GM23338 (cell line): ENCODE measurements around the gene OSBPL6. TPM values are rescaled to one million over a fixed set of nuclear protein-coding genes. Genes with fewer than 3 reads are reported as not detected.

Experiments used
- ATAC-seq: fragments of 200-7000 bp; cut with Tn5 transposase; 3 replicates; pipeline ENCODE4 v1.9.1; 2020
- DNase-seq: peaks from one replicate; pipeline ENCODE4 v3.0.0-alpha.2; 2015; ENCODE audit warnings: low spot score
- H2AFZ ChIP-seq: fragments of 200-600 bp; sonication (generic); 2 replicates; pipeline ENCODE4 v1.8.0; 2016; ENCODE audit warnings: antibody characterized with exemption, mild to moderate bottlenecking, moderate library complexity
- H3F3A ChIP-seq: fragments of 200-600 bp; sonication (generic); replicated peaks from 2 replicates; pipeline ENCODE4 v1.8.0; 2017; ENCODE audit warnings: antibody characterized with exemption, mixed run types, low read depth
- H3K27ac ChIP-seq: fragments of 200-600 bp; sonication (generic); 2 replicates; pipeline ENCODE4 v1.6.1; 2016; ENCODE audit warnings: low read depth
- H3K27me3 ChIP-seq: fragments of 200-600 bp; sonication (generic); 2 replicates; pipeline ENCODE4 v1.8.0; 2016; ENCODE audit warnings: mild to moderate bottlenecking, mixed run types, moderate library complexity; ENCODE audit not compliant: insufficient read depth
- H3K36me3 ChIP-seq: fragments of 200-600 bp; sonication (generic); 2 replicates; pipeline ENCODE4 v1.8.0; 2016; ENCODE audit warnings: mild to moderate bottlenecking; ENCODE audit not compliant: insufficient read depth
- H3K4me1 ChIP-seq: fragments of 200-600 bp; sonication (generic); 2 replicates; pipeline ENCODE4 v1.8.0; 2016; ENCODE audit warnings: mild to moderate bottlenecking, moderate library complexity; ENCODE audit not compliant: insufficient read depth
- H3K4me2 ChIP-seq: fragments of 200-600 bp; sonication (generic); 2 replicates; pipeline ENCODE4 v1.7.1; 2017; ENCODE audit warnings: mixed run types
- H3K4me3 ChIP-seq: fragments of 200-600 bp; sonication (generic); 2 replicates; pipeline ENCODE4 v1.6.1; 2016; ENCODE audit warnings: mixed run types
- H3K79me2 ChIP-seq: fragments of 200-600 bp; sonication (generic); replicated peaks from 2 replicates; pipeline ENCODE4 v1.8.0; 2017; ENCODE audit warnings: mild to moderate bottlenecking; ENCODE audit not compliant: insufficient read depth
- H3K9me2 ChIP-seq: fragments of 200-600 bp; sonication (generic); 2 replicates; pipeline ENCODE4 v1.8.0; 2017; ENCODE audit not compliant: insufficient read depth
- H4K20me1 ChIP-seq: fragments of 200-600 bp; sonication (generic); replicated peaks from 2 replicates; pipeline ENCODE4 v1.8.0; 2017; ENCODE audit warnings: mild to moderate bottlenecking; ENCODE audit not compliant: insufficient read depth
- H3K27ac Mint-ChIP-seq: 2 replicates; pipeline ENCODE4 v1.8.0; 2020; ENCODE audit warnings: inconsistent platforms, mild to moderate bottlenecking, moderate library complexity, mixed read lengths
- H3K27me3 Mint-ChIP-seq: 3 replicates; pipeline ENCODE4 v1.8.0; 2022; ENCODE audit warnings: low read depth, mild to moderate bottlenecking, moderate library complexity, mixed read lengths, inconsistent platforms; ENCODE audit not compliant: insufficient read depth, poor library complexity
- H3K36me3 Mint-ChIP-seq: 3 replicates; pipeline ENCODE4 v1.8.0; 2021; ENCODE audit warnings: low read depth, mild to moderate bottlenecking, inconsistent platforms, moderate library complexity, mixed read lengths
- H3K4me1 Mint-ChIP-seq: 3 replicates; pipeline ENCODE4 v1.8.0; 2020; ENCODE audit warnings: mild to moderate bottlenecking, inconsistent platforms, mixed read lengths
- H3K4me3 Mint-ChIP-seq: 3 replicates; pipeline ENCODE4 v1.8.0; 2021; ENCODE audit warnings: moderate library complexity, mild to moderate bottlenecking, inconsistent platforms, mixed read lengths
- H3K9me3 Mint-ChIP-seq: 3 replicates; pipeline ENCODE4 v1.8.0; 2020; ENCODE audit warnings: moderate library complexity, mild to moderate bottlenecking, inconsistent platforms, mixed read lengths
- CTCF ChIP-seq, 2 experiments: fragments of 200-600 bp in 1 of 2; sonication (generic) in 1 of 2; conservative IDR thresholded peaks; 2 replicates each; pipeline versions ENCODE4 v1.5.1 to v1.6.1; 2016 to 2017; ENCODE audit warnings: antibody characterized with exemption in 2 of 2, low read depth in 2 of 2, mild to moderate bottlenecking in 2 of 2, moderate library complexity in 1 of 2
- ETS1 ChIP-seq: IDR thresholded peaks from 2 replicates; pipeline ENCODE4 v1.6.1; 2016; ENCODE audit warnings: antibody characterized with exemption
- EZH2 ChIP-seq: fragments of 200-600 bp; sonication (generic); IDR thresholded peaks from one replicate; pipeline ENCODE4 v1.8.0; 2017; ENCODE audit warnings: antibody characterized with exemption, mild to moderate bottlenecking, low read depth; ENCODE audit not compliant: unreplicated experiment
- EZH2phosphoT487 ChIP-seq: fragments of 200-600 bp; sonication (generic); IDR thresholded peaks from one replicate; pipeline ENCODE4 v1.8.1; 2018; ENCODE audit warnings: antibody characterized with exemption; ENCODE audit not compliant: unreplicated experiment
- JUNB ChIP-seq: IDR thresholded peaks from one replicate; pipeline ENCODE4 v1.6.1; 2016; ENCODE audit warnings: antibody characterized with exemption; ENCODE audit not compliant: unreplicated experiment
- NANOG ChIP-seq: IDR thresholded peaks from 2 replicates; pipeline ENCODE4 v1.6.1; 2016; ENCODE audit warnings: antibody characterized with exemption, borderline replicate concordance
- POLR2AphosphoS5 ChIP-seq: IDR thresholded peaks from 2 replicates; pipeline ENCODE4 v1.6.1; 2016; ENCODE audit warnings: antibody characterized with exemption, low read depth
- ZNF114 ChIP-seq: fragments of 250-450 bp; sonication (Bioruptor Pico); IDR thresholded peaks from 2 replicates; pipeline ENCODE4 v1.5.0; 2020; ENCODE audit warnings: mild to moderate bottlenecking, moderate library complexity
- ZNF462 ChIP-seq: fragments of 250-450 bp; sonication (Bioruptor Pico); IDR thresholded peaks from 2 replicates; pipeline ENCODE4 v1.5.0; 2020; ENCODE audit warnings: mild to moderate bottlenecking, moderate library complexity
- polyA plus RNA-seq: library from polyadenylated mRNA; unstranded; fragments of >200 nt; fragmentation: Nextera tagmentation; extraction: Ambion mirVana; gene quantifications from 2 replicates; pipeline ENCODE4 v1.2.1, GENCODE V29; 2016
- total RNA-seq: library from RNA; depleted of rRNA; stranded (reverse); fragments of >200 nt; shearing (Covaris generic); gene quantifications from 2 replicates; pipeline ENCODE4 v1.2.3, GENCODE V29; 2014

OSBPL6 gene
- total and polyA plus RNA-seq, 2 experiments from 2014 or later = 6.0 to 8.5 TPM

GRCh38 chr2:178419123-178419522, 224.8 kb downstream of the OSBPL6 start:
- Histone ChIP-seq H3K27me3 (no peaks in the 10 kb centered on the region), H4K20me1 (no peaks in the 10 kb centered on the region), H3K4me2 (no peak overlapping the region), H3K79me2 (peaks cover 7% of the 10 kb centered on the region), H3K36me3 (no peaks in the 10 kb centered on the region), H3K4me1 (no peaks in the 10 kb centered on the region), H3K9me2 (no peaks in the 10 kb centered on the region), H2AFZ (no peak overlapping the region), H3K4me3 (no peak overlapping the region), H3K27ac (no peak overlapping the region), H3F3A (no peaks in the 10 kb centered on the region)
- H3K27ac Mint-ChIP-seq = no peak overlapping the region
- no peak for ATAC-seq
- no peak for TF ChIP-seq JUNB
- TF ChIP-seq POLR2AphosphoS5 = no peak
- no peak for TF ChIP-seq EZH2
- peak; percentile 33 to 34; a peak in 3 of 4 replicates for TF ChIP-seq CTCF (conservative IDR thresholded peaks at IDR 0.05; ENCODE audit: low read depth in 2 of 2)
- H3K4me1 Mint-ChIP-seq = peaks cover 10% of the 10 kb centered on the region
- no peak for DNase-seq
- no peaks in the 10 kb centered on the region for H3K9me3 Mint-ChIP-seq
- H3K27me3 Mint-ChIP-seq = peaks cover 2% of the 10 kb centered on the region
- H3K36me3 Mint-ChIP-seq = no peaks in the 10 kb centered on the region
- H3K4me3 Mint-ChIP-seq = no peak overlapping the region

GRCh38 chr2:178420463-178420999, 226.2 kb downstream of the OSBPL6 start:
- no peak for ATAC-seq
- Histone ChIP-seq H3K36me3 (no peaks in the 10 kb centered on the region), H3F3A (no peaks in the 10 kb centered on the region), H3K27me3 (no peaks in the 10 kb centered on the region), H3K27ac (no peak overlapping the region), H3K79me2 (peaks cover 7% of the 10 kb centered on the region), H3K4me3 (no peak overlapping the region), H4K20me1 (no peaks in the 10 kb centered on the region), H3K4me2 (no peak overlapping the region), H3K4me1 (no peaks in the 10 kb centered on the region), H2AFZ (no peak overlapping the region), H3K9me2 (no peaks in the 10 kb centered on the region)
- Mint-ChIP-seq H3K36me3 (peaks cover 6% of the 10 kb centered on the region; the same call in 2 of the 3 replicates), H3K9me3 (peaks cover 3% of the 10 kb centered on the region; the same call in 1 of the 3 replicates), H3K4me3 (no peak overlapping the region), H3K27me3 (peaks cover 2% of the 10 kb centered on the region), H3K4me1 (peaks cover 5% of the 10 kb centered on the region; the same call in 2 of the 3 replicates), H3K27ac (peak overlapping the region; percentile 63; the same call in 1 of the 2 replicates)
- DNase-seq = no peak
- TF ChIP-seq ETS1 = no peak
- TF ChIP-seq JUNB = no peak
- no peak for TF ChIP-seq ZNF462
- TF ChIP-seq POLR2AphosphoS5 = no peak
- no peak for TF ChIP-seq ZNF114 (CRISPR knock-in tag)
- TF ChIP-seq NANOG = no peak
- no peak for TF ChIP-seq EZH2phosphoT487
